MM.1S (cell line): ENCODE results near the gene NIFK.
"Not testable (repeated sequence)": the region's sequence is repeated elsewhere in the genome, so short reads cannot be mapped to it uniquely, and the experiment has no call there.

Experiments used
- CTCF ChIP-seq: fragments of 300-600 bp; sonication (generic); IDR thresholded peaks from 2 replicates; pipeline ENCODE4 v1.5.1; 2016; ENCODE audit warnings: antibody characterized with exemption, low read length, mixed read lengths
- EZH2 ChIP-seq: fragments of 300-600 bp; sonication (generic); optimal IDR thresholded peaks from 2 replicates; pipeline ENCODE3; 2017; ENCODE audit warnings: low read depth, mild to moderate bottlenecking, antibody characterized with exemption, low read length, mixed read lengths

DNA sequence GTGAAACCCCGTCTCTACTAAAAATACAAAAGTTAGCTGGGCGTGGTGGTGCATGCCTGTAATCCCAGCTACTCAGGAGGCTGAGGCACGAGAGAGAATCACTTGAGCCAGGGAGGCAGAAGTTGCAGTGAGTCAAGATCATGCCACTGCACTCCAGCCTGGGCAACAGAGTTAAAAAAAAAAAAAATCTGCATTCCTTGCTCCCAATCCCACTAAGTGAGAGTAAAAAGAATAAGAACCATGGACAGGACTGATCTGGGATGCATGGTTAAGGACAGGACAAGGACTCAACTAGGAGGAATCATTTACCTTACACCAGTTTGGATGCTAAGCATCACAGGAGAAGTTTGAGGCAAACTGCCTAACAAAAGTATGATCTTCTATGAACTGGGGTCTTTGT is 25.2 kb downstream of the NIFK start:
- not testable (repeated sequence) for TF ChIP-seq CTCF, EZH2
